Keratinocyte (primary cell): ENCODE data around the gene ABCG1. TPM values are rescaled to one million over a fixed set of nuclear protein-coding genes. Genes with fewer than 3 reads are reported as not detected.
A peak's percentile ranks its signal among the peaks of the same experiment; 100 is the strongest.

Experiments
- DNase-seq: peaks from one replicate; pipeline ENCODE4 v3.0.0-alpha.2; 2011; ENCODE audit warnings: low read depth, missing footprints, low spot score
- FAIRE-seq: peaks from 2 replicates; lab custom pipeline; 2011; peaks lifted over from hg19 to GRCh38; lab: Jason Lieb, UNC
- H2AFZ ChIP-seq: 2 replicates; pipeline ENCODE4 v1.6.0; 2012; ENCODE audit warnings: low read length, control low read depth, inconsistent platforms; ENCODE audit not compliant: control insufficient read depth
- H3K27ac ChIP-seq: 2 replicates; pipeline ENCODE4 v1.5.1; 2011; ENCODE audit warnings: low read length; ENCODE audit not compliant: control insufficient read depth, insufficient read depth
- H3K27me3 ChIP-seq: 3 replicates; pipeline ENCODE4 v1.6.0; 2011; ENCODE audit warnings: low read length; ENCODE audit not compliant: control insufficient read depth, insufficient read depth; ENCODE audit errors: extremely low read depth
- H3K36me3 ChIP-seq, 2 experiments: 2 replicates in 1 of 2; 3 replicates in 1 of 2; pipeline ENCODE4 v1.5.1; 2011; ENCODE audit warnings: low read length in 2 of 2, mild to moderate bottlenecking in 1 of 2; ENCODE audit not compliant: control insufficient read depth in 2 of 2, insufficient read depth in 2 of 2; ENCODE audit errors: extremely low read depth in 1 of 2
- H3K4me1 ChIP-seq: 3 replicates; pipeline ENCODE4 v1.5.1; 2011; ENCODE audit warnings: low read length; ENCODE audit not compliant: control insufficient read depth, insufficient read depth; ENCODE audit errors: extremely low read depth
- H3K4me2 ChIP-seq: 3 replicates; pipeline ENCODE4 v1.6.0; 2011; ENCODE audit warnings: low read depth, low read length; ENCODE audit not compliant: control insufficient read depth, insufficient read depth; ENCODE audit errors: extremely low read depth
- H3K4me3 ChIP-seq, 3 experiments: fragments of 200-600 bp in 1 of 3; sonication (generic) in 1 of 3; 2 replicates in 2 of 3; 3 replicates in 1 of 3; pipeline ENCODE4 v1.5.1; 2011 to 2016; ENCODE audit warnings: low read length in 3 of 3, mild to moderate bottlenecking in 3 of 3, control low read depth in 2 of 3, inconsistent platforms in 1 of 3, low read depth in 1 of 3, mixed read lengths in 1 of 3, mixed run types in 1 of 3, moderate library complexity in 1 of 3; ENCODE audit not compliant: control insufficient read depth in 2 of 3, insufficient read depth in 2 of 3; ENCODE audit errors: extremely low read depth in 1 of 3
- H3K79me2 ChIP-seq: 2 replicates; pipeline ENCODE4 v1.6.0; 2012; ENCODE audit warnings: low read length; ENCODE audit not compliant: control insufficient read depth, insufficient read depth
- H3K9ac ChIP-seq: 3 replicates; pipeline ENCODE4 v1.6.0; 2011; ENCODE audit warnings: low read length; ENCODE audit not compliant: control insufficient read depth, insufficient read depth; ENCODE audit errors: extremely low read depth
- H3K9me1 ChIP-seq: 3 replicates; pipeline ENCODE4 v1.6.0; 2011; ENCODE audit warnings: low read length; ENCODE audit not compliant: control insufficient read depth, insufficient read depth; ENCODE audit errors: extremely low read depth
- H3K9me3 ChIP-seq: 2 replicates; pipeline ENCODE4 v1.5.1; 2012; ENCODE audit warnings: low read depth, low read length; ENCODE audit not compliant: control insufficient read depth
- H4K20me1 ChIP-seq: 3 replicates; pipeline ENCODE4 v1.6.0; 2011; ENCODE audit warnings: low read length; ENCODE audit not compliant: control insufficient read depth, insufficient read depth; ENCODE audit errors: extremely low read depth
- EZH2 ChIP-seq: IDR thresholded peaks from one replicate; pipeline ENCODE4 v1.6.1; 2012; ENCODE audit warnings: inconsistent platforms, mild to moderate bottlenecking, low read length, moderate library complexity
- dilution Hi-C: fragments of 300-500 bp; cut with MboI; formaldehyde crosslinking; loops from one replicate; pipeline ENCODE4 v1.7.0; 2020; ENCODE audit warnings: low sequenced_read_pairs; ENCODE audit not compliant: extremely low pct_ligation_motif_present
- polyA plus RNA-seq, 5 experiments: library from polyadenylated mRNA; depleted of rRNA in 3 of 5; stranded (reverse) in 3 of 5; stranded (forward) in 1 of 5; unstranded in 1 of 5; fragments of >200 nt; gene quantifications; 1 replicate in 1 of 5; 2 replicates in 3 of 5; 3 replicates in 1 of 5; pipeline versions ENCODE4 v1.2.1 to v1.2.3, GENCODE V29; 2011 to 2012; ENCODE audit warnings: missing spikeins in 2 of 5, low read depth in 1 of 5, low replicate concordance in 1 of 5
- TF ChIP-seq, protein P1 (sequence below), 3 experiments: IDR thresholded peaks in 1 of 3; conservative IDR thresholded peaks in 1 of 3; optimal IDR thresholded peaks in 1 of 3; 2 replicates in 2 of 3; 3 replicates in 1 of 3; pipeline versions ENCODE3 to v1.5.1; 2011; ENCODE audit warnings: low read length in 3 of 3, mild to moderate bottlenecking in 3 of 3, moderate library complexity in 2 of 3, control low read depth in 1 of 3, inconsistent platforms in 1 of 3; ENCODE audit not compliant: insufficient read depth in 2 of 3; ENCODE audit errors: extremely low read depth in 1 of 3

The ABCG1 gene
- polyA plus RNA-seq, 1 donor (not counting 4 experiments of a cell fraction or from before 2014, with no cell fraction given): 3.3 TPM

DNA sequence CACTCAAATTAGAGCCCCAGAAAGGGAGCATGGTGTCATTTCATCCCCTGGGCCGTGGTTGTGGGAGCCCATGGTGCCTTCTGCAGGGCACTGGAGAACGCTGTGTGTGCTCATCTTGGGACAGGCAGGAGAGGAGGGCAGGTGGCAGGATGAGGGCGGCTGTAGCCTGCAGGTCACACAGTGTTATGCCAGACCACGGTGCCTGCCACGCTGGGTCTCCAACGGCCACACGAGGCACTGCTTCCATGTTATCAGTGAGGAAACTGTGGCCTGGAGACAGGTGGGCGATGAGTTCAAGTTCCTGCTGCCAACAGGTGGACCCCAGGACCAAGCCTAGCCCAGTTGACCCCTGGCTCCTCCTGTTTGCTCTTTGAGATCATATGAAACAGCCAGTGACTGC lies 21.0 kb downstream of the ABCG1 start:
- Histone ChIP-seq H2AFZ (no peak overlapping the region), H3K4me2 (no peak overlapping the region), H3K4me1 (peaks cover 3% of the 10 kb centered on the region), H3K27ac (no peak overlapping the region), H3K4me3 (no peak overlapping the region), H3K36me3 (no peaks in the 10 kb centered on the region), H4K20me1 (no peaks in the 10 kb centered on the region), H3K79me2 (no peaks in the 10 kb centered on the region), H3K27me3 (peaks cover 4% of the 10 kb centered on the region), H3K9me3 (no peaks in the 10 kb centered on the region), H3K9ac (no peak overlapping the region), H3K9me1 (no peaks in the 10 kb centered on the region)
- dilution Hi-C loops: no loop called here
- DNase-seq (no peak), FAIRE-seq (no peak)
- no peak for TF ChIP-seq EZH2
- TF ChIP-seq, protein P1, sequence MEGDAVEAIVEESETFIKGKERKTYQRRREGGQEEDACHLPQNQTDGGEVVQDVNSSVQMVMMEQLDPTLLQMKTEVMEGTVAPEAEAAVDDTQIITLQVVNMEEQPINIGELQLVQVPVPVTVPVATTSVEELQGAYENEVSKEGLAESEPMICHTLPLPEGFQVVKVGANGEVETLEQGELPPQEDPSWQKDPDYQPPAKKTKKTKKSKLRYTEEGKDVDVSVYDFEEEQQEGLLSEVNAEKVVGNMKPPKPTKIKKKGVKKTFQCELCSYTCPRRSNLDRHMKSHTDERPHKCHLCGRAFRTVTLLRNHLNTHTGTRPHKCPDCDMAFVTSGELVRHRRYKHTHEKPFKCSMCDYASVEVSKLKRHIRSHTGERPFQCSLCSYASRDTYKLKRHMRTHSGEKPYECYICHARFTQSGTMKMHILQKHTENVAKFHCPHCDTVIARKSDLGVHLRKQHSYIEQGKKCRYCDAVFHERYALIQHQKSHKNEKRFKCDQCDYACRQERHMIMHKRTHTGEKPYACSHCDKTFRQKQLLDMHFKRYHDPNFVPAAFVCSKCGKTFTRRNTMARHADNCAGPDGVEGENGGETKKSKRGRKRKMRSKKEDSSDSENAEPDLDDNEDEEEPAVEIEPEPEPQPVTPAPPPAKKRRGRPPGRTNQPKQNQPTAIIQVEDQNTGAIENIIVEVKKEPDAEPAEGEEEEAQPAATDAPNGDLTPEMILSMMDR (optimal IDR thresholded peaks at IDR 0.05 in 1 of 3, IDR thresholded peaks at IDR 0.05 in 1 of 3, conservative IDR thresholded peaks at IDR 0.05 in 1 of 3; ENCODE audit: extremely low read depth in 1 of 3, insufficient read depth in 2 of 3, low read length in 3 of 3): peak in 1 of 3 experiments; percentile 17

DNA sequence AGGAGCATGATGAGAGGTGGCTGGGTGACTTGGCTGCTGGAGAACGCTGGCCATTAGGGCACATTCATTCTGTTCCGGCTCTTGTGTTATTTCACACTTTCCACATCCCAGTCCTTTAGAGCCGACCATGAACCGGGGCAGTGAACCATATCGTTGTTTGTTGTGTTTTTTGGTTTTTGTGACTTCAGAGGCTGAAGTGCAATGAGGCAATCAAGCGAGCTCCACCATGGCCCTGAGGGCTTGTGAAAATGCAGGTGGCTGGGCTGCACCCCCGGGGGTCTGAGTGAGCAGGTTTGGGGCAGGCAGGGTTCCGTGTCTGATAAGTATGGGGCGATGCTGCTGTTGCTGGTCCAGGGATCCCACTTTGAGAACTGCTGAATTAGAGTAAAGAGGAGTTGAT lies 23.7 kb downstream of the ABCG1 start:
- Histone ChIP-seq H3K9ac (no peak overlapping the region), H3K4me3 (no peak overlapping the region), H3K4me2 (no peak overlapping the region), H3K4me1 (no peaks in the 10 kb centered on the region), H4K20me1 (no peaks in the 10 kb centered on the region), H3K27me3 (peaks cover 15% of the 10 kb centered on the region), H3K27ac (no peak overlapping the region), H3K9me1 (no peaks in the 10 kb centered on the region), H3K9me3 (no peaks in the 10 kb centered on the region), H3K79me2 (no peaks in the 10 kb centered on the region), H3K36me3 (no peaks in the 10 kb centered on the region), H2AFZ (no peak overlapping the region)
- TF ChIP-seq, protein P1 (optimal IDR thresholded peaks at IDR 0.05 in 1 of 3, IDR thresholded peaks at IDR 0.05 in 1 of 3, conservative IDR thresholded peaks at IDR 0.05 in 1 of 3; ENCODE audit: extremely low read depth in 1 of 3, insufficient read depth in 2 of 3, low read length in 3 of 3): no peak
- no peak for TF ChIP-seq EZH2
- dilution Hi-C loops: no loop called here
- DNase-seq (no peak), FAIRE-seq (no peak)
